ENCODE results near the gene LPO.

- TF ChIP-seq, protein P1, sequence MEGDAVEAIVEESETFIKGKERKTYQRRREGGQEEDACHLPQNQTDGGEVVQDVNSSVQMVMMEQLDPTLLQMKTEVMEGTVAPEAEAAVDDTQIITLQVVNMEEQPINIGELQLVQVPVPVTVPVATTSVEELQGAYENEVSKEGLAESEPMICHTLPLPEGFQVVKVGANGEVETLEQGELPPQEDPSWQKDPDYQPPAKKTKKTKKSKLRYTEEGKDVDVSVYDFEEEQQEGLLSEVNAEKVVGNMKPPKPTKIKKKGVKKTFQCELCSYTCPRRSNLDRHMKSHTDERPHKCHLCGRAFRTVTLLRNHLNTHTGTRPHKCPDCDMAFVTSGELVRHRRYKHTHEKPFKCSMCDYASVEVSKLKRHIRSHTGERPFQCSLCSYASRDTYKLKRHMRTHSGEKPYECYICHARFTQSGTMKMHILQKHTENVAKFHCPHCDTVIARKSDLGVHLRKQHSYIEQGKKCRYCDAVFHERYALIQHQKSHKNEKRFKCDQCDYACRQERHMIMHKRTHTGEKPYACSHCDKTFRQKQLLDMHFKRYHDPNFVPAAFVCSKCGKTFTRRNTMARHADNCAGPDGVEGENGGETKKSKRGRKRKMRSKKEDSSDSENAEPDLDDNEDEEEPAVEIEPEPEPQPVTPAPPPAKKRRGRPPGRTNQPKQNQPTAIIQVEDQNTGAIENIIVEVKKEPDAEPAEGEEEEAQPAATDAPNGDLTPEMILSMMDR (conservative IDR thresholded peaks at IDR 0.05 in 1 of 2, IDR thresholded peaks at IDR 0.05 in 1 of 2; ENCODE audit: low read depth in 1 of 2, low read length in 2 of 2) = peak; percentile 26 to 56
- TF ChIP-seq EZH2 (IDR thresholded peaks at IDR 0.05; ENCODE audit: low read length, missing control alignments) = no peak
These were observed 38.3 kb upstream of the LPO start for GRCh38 chr17:58200024-58200633.
